ENCODE data around the gene SLC25A12. TPM values are rescaled to one million over a fixed set of nuclear protein-coding genes. Genes with fewer than 3 reads are reported as not detected.

The SLC25A12 gene
- total and polyA plus RNA-seq, 2 of the 13 experiments (the other 11 are each of a cell fraction or from before 2014, with no cell fraction given) = 8.1 to 15.9 TPM

DNA sequence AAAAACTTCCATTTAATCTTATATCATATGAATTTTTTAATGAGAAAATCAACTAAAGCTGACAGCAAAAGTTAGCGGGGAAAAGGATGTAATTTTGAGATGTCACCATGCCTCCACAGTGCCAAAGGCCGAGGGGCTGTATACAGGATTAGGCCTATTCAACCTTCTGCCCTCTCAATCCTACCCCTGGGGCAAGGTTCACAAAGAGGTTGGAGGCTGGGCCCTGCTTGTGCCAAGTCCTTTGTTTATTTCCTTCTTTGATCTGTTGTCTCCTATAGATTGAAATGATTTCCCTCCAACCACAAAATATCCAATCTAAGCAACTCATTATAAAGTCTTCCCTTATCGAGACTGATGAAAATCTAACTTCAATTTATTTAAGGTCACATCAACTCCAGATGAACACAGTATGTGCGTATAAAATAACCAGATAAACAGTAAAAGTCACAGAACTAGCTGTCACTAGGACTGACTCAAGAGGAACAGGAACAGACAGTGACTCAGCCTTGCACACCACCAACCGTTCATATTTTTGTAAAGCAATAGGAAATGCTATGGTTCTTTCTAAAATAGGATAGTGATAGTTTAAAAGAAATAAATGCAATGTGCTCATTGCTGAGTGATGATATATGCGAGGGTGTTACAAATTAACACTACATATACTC is 95.8 kb downstream of the SLC25A12 start:
- in situ Hi-C loops (cut with HindIII; ENCODE audit: extremely low pct_ligation_motif_present, low pct_unique_long_range_greater_than_20kb) (loop anchor here (10.0 kb wide), 1 partner anchor 307 kb away; the partner anchor contains the start of gene DLX2), intact Hi-C loops (cut with micrococcal nuclease; ENCODE audit: unreplicated experiment) (no loop called here)
- ChIA-PET POLR2A (no interaction called here), CTCF (ENCODE audit: low intra/inter-chr PET ratio, low total read pairs) (no interaction called here)
- H4K20me1 ChIP-seq (ENCODE audit: insufficient read depth, low read length) = no peaks in the 10 kb centered on the region
- BruUV-seq (replicated peaks) = no TSS peak
- FAIRE-seq (no peak), ATAC-seq (peak; percentile 89), DNase-seq (ENCODE audit: low spot score) (peak; percentile 60)
- H3K9me3 ChIP-seq (ENCODE audit: low read length) = no peaks in the 10 kb centered on the region
- peak overlapping the region in 1 of 3 experiments; percentile 8; a peak in 1 of 6 replicates for H3K4me3 ChIP-seq (replicated peaks in 1 of 3; ENCODE audit: insufficient read depth in 1 of 3, low read depth in 2 of 3, low read length in 3 of 3)
- H3K9ac ChIP-seq (ENCODE audit: insufficient read depth, low read depth, low read length) = no peak overlapping the region; the same call in 1 of the 2 replicates
- H2AFZ ChIP-seq (ENCODE audit: low read length) = no peak overlapping the region
- 47% methylated on average over 6 of the region's 6 CpGs for WGBS (ENCODE audit: low lambda C conversion rate)
- no peaks in the 10 kb centered on the region for H3K79me2 ChIP-seq (ENCODE audit: insufficient read depth, low read length)
- H3K27ac ChIP-seq (ENCODE audit: extremely low read length, insufficient read depth, low read length) = peak overlapping the region; percentile 55
- H3K27me3 ChIP-seq (ENCODE audit: control insufficient read depth in 1 of 2, insufficient read depth in 2 of 2, low read length in 2 of 2) = no peaks in the 10 kb centered on the region
- peaks cover 44% of the 10 kb centered on the region for H3K4me1 ChIP-seq (ENCODE audit: insufficient read depth, low read length)
- H3K4me2 ChIP-seq (ENCODE audit: low read depth, low read length) = peak overlapping the region; percentile 16
- H3K36me3 ChIP-seq (replicated peaks in 1 of 2; ENCODE audit: control insufficient read depth in 1 of 2, insufficient read depth in 2 of 2, low read length in 2 of 2) = no peaks in the 10 kb centered on the region; a peak in 1 of 5 replicates
- TF ChIP-seq RARA (CRISPR knock-in tag; IDR thresholded peaks at IDR 0.05) = peak; percentile 83
- no peak for TF ChIP-seq ATF1 (CRISPR knock-in tag; IDR thresholded peaks at IDR 0.05)
- peak; percentile 44; the same call in 1 of the 2 replicates for TF ChIP-seq HIC2 (CRISPR knock-in tag; IDR thresholded peaks at IDR 0.05; ENCODE audit: low read depth)
- peak; percentile 17; the same call in 1 of the 2 replicates for TF ChIP-seq FOSL1 (CRISPR knock-in tag; IDR thresholded peaks at IDR 0.05; ENCODE audit: borderline replicate concordance)
- TF ChIP-seq TRIM22 (IDR thresholded peaks at IDR 0.05) = no peak
- 0 out of 2 replicates have a peak, but pooled peaks have one; percentile 43 for TF ChIP-seq ZMYM2 (CRISPR knock-in tag; IDR thresholded peaks at IDR 0.05)
- peak; percentile 75; the same call in 1 of the 2 replicates for TF ChIP-seq NFIC (IDR thresholded peaks at IDR 0.05; ENCODE audit: low read length)
- no peak for TF ChIP-seq HHEX (CRISPR knock-in tag; IDR thresholded peaks at IDR 0.05)
- TF ChIP-seq ZFY (CRISPR knock-in tag; IDR thresholded peaks at IDR 0.05) = peak; percentile 45; the same call in 1 of the 2 replicates
- no peak for TF ChIP-seq SMAD9 (CRISPR knock-in tag; IDR thresholded peaks at IDR 0.05)
- peak; percentile 58 for TF ChIP-seq FOXA3 (CRISPR knock-in tag; IDR thresholded peaks at IDR 0.05)
- peak; percentile 59 for TF ChIP-seq ELF3 (CRISPR knock-in tag; IDR thresholded peaks at IDR 0.05)
- TF ChIP-seq LBX2 (CRISPR knock-in tag; IDR thresholded peaks at IDR 0.05; ENCODE audit: borderline replicate concordance) = no peak
- TF ChIP-seq ARID5B (CRISPR knock-in tag; IDR thresholded peaks at IDR 0.05) = peak; percentile 80
- TF ChIP-seq, protein P1, sequence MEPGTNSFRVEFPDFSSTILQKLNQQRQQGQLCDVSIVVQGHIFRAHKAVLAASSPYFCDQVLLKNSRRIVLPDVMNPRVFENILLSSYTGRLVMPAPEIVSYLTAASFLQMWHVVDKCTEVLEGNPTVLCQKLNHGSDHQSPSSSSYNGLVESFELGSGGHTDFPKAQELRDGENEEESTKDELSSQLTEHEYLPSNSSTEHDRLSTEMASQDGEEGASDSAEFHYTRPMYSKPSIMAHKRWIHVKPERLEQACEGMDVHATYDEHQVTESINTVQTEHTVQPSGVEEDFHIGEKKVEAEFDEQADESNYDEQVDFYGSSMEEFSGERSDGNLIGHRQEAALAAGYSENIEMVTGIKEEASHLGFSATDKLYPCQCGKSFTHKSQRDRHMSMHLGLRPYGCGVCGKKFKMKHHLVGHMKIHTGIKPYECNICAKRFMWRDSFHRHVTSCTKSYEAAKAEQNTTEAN (CRISPR knock-in tag; conservative IDR thresholded peaks at IDR 0.05) = 0 out of 2 replicates have a peak, but pooled peaks have one; percentile 23
- peak; percentile 44; the same call in 1 of the 2 replicates for TF ChIP-seq ZFX (CRISPR knock-in tag; IDR thresholded peaks at IDR 0.05; ENCODE audit: low read depth)
